ENCODE data around the gene LY6G6D. TPM values are rescaled to one million over a fixed set of nuclear protein-coding genes. Genes with fewer than 3 reads are reported as not detected.
A peak's percentile ranks its signal among the peaks of the same experiment; 100 is the strongest.

Gene LY6G6D
- total RNA-seq, 1 donor from 2014 or later: 1.5 TPM

DNA sequence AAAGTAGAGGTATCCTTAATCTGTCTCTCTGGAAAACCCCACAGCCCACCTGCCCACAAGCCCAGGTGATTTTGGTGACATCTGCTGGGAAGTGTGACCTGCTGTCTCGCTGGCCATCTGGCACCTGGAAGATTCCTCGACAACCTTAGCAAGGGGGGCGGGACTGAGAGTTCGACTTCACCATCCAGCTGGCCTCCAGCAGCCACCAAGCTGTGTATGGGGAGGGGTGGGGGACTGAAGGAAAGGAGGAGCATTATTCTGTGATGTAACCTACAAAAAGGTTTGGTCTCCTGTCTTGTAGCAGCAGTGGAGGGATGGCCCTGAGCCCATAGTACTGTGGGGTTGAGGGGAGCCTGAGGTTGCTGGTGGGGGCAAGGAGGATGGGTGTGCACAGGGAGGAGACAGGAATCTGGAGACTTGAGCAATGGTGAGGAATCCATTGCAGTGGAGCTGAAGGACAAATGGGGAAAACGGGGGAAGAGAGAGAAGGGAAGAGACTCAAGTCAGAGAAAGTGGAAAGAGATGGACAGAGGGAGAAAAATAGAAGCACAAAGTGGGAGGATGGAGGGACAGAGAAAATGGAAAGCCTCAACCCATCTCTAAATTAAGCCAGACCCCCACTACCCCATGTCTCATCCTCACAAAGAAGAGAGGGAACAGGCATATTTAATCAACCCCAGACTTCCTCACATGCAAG is 4.5 kb upstream of the LY6G6D start:
- no peaks in the 10 kb centered on the region for H3K27me3 Mint-ChIP-seq
- H3K4me1 Mint-ChIP-seq (ENCODE audit: unreplicated experiment): peaks cover 26% of the 10 kb centered on the region
- no peak overlapping the region for H3K27ac Mint-ChIP-seq
- TF ChIP-seq, protein P1, sequence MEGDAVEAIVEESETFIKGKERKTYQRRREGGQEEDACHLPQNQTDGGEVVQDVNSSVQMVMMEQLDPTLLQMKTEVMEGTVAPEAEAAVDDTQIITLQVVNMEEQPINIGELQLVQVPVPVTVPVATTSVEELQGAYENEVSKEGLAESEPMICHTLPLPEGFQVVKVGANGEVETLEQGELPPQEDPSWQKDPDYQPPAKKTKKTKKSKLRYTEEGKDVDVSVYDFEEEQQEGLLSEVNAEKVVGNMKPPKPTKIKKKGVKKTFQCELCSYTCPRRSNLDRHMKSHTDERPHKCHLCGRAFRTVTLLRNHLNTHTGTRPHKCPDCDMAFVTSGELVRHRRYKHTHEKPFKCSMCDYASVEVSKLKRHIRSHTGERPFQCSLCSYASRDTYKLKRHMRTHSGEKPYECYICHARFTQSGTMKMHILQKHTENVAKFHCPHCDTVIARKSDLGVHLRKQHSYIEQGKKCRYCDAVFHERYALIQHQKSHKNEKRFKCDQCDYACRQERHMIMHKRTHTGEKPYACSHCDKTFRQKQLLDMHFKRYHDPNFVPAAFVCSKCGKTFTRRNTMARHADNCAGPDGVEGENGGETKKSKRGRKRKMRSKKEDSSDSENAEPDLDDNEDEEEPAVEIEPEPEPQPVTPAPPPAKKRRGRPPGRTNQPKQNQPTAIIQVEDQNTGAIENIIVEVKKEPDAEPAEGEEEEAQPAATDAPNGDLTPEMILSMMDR (conservative IDR thresholded peaks at IDR 0.05): no peak
- no peak overlapping the region for H3K4me3 Mint-ChIP-seq
- no peak for DNase-seq (ENCODE audit: extremely low spot score, unreplicated experiment)
- no peaks in the 10 kb centered on the region for H3K36me3 Mint-ChIP-seq
- H3K9me3 Mint-ChIP-seq: no peaks in the 10 kb centered on the region

DNA sequence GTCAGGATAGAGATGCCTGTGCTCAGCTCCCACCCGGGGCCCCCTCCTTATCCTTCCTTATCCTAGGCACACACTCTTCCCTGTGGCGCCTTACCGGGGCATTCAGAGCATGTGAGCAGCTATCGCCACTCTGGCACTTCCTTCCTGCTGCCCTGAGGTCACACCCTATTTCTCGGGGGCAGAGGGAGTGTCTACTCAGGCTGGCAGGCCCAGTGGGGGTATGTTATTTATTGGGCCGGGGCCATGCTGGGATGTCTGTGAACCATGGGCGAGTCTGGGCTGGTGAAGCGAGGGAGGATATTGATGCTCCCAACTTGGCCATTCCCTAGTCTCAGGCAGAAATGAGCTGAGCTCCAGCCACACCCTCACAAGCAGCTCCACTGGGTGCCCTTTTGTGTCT is 3.9 kb upstream of the LY6G6D start:
- Mint-ChIP-seq H3K9me3 (no peaks in the 10 kb centered on the region), H3K4me1 (ENCODE audit: unreplicated experiment) (peaks cover 26% of the 10 kb centered on the region), H3K27me3 (no peaks in the 10 kb centered on the region), H3K36me3 (no peaks in the 10 kb centered on the region), H3K4me3 (no peak overlapping the region), H3K27ac (no peak overlapping the region)
- TF ChIP-seq, protein P1 (conservative IDR thresholded peaks at IDR 0.05): no peak
- no peak for DNase-seq (ENCODE audit: extremely low spot score, unreplicated experiment)

DNA sequence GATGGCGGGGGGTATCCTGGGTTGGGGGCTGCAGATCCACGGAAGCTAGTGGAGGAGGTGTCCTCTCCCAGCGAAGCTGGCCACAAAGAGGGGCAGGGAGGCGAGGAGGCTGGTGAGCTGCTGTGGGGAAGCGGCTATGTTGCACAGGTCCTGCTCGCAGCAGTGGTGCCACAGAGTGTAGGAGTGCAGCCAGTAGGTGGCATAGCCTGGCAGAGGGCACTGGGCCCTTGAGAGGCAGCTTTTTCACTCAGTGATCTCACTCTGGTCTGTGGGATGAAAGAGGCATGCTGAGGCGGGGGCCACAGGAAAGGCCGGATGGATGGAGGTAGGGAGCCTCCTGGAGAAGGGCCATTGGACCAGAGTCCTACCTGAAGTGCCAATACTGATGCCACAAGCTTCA is 2.9 kb upstream of the LY6G6D start:
- Mint-ChIP-seq H3K27me3 (no peaks in the 10 kb centered on the region), H3K36me3 (no peaks in the 10 kb centered on the region), H3K9me3 (no peaks in the 10 kb centered on the region), H3K4me1 (ENCODE audit: unreplicated experiment) (peaks cover 28% of the 10 kb centered on the region), H3K27ac (peak overlapping the region; percentile 36), H3K4me3 (no peak overlapping the region)
- no peak for DNase-seq (ENCODE audit: extremely low spot score, unreplicated experiment)
- TF ChIP-seq, protein P1 (conservative IDR thresholded peaks at IDR 0.05): no peak

DNA sequence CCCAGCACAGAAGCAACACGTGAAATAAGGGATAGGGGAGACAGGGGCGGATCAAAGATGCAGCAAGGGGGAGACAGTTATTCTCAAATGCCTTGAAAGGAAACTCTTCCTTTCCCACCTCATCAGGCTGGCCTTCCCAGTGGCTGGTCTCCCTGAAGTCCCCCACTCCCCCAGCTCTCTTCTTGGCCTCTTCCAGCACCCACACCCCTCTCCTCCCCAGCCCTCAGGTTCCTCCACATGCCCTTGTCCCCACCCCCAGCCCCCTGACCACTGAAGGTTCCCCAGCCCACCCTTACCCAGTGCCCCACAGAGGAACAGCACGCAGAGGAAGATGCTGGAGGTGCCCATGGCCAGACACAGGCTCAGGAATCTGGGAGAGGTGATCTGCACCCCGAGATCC is 1.7 kb upstream of the LY6G6D start:
- Mint-ChIP-seq H3K4me3 (peak overlapping the region; percentile 80), H3K27ac (peak overlapping the region; percentile 93), H3K9me3 (no peaks in the 10 kb centered on the region), H3K4me1 (ENCODE audit: unreplicated experiment) (peaks cover 40% of the 10 kb centered on the region), H3K27me3 (no peaks in the 10 kb centered on the region), H3K36me3 (no peaks in the 10 kb centered on the region)
- no peak for DNase-seq (ENCODE audit: extremely low spot score, unreplicated experiment)
- TF ChIP-seq, protein P1 (conservative IDR thresholded peaks at IDR 0.05): no peak

DNA sequence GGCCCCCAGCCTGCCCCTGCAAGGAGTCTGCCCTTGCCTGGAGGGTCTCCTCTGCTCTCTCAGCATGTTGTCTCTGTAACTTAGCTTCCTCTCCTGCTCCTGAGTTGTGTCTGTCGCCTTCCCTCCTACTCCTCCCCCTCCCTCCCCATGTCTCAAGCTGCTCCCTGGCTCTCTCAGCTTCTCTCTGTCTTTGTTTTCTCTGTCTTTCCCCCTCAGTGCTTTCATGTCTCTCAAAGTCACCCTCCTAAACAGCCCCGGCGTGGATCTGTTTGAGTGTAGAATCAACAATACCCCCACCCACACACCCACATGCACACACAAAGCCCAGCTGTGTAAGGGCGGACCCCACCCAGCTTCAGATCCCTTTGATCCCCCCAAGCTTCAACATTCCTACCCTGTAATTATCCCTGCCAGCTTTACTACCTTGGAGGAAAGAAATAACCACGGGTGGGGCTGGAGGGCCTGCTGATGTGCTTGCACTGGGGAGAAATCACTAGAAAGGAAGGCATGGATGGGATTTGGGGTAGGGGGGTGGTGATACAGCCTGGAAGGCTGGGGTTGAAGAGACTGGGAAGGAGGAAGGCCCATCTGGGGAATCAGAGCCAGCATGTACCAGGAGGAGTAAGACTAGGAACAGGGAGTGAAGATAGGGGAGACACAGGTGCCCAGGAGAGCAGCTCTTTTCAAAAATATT is 1.0 kb upstream of the LY6G6D start:
- H3K27me3 Mint-ChIP-seq: no peaks in the 10 kb centered on the region
- no peak for DNase-seq (ENCODE audit: extremely low spot score, unreplicated experiment)
- no peaks in the 10 kb centered on the region for H3K36me3 Mint-ChIP-seq
- H3K9me3 Mint-ChIP-seq: no peaks in the 10 kb centered on the region
- TF ChIP-seq, protein P1 (conservative IDR thresholded peaks at IDR 0.05): no peak
- peak overlapping the region; percentile 80 for H3K4me3 Mint-ChIP-seq
- peak overlapping the region; percentile 93 for H3K27ac Mint-ChIP-seq
- H3K4me1 Mint-ChIP-seq (ENCODE audit: unreplicated experiment): peaks cover 44% of the 10 kb centered on the region

Data from type B pancreatic cell (in vitro differentiated cells).